ENCODE data around the gene P2RY8.
A peak's percentile ranks its signal among the peaks of the same experiment; 100 is the strongest.
"Not testable (repeated sequence)": the region's sequence is repeated elsewhere in the genome, so short reads cannot be mapped to it uniquely, and the experiment has no call there.

P2RY8 gene

GRCh38 chrX:1533058-1533457 is 3.9 kb downstream of the P2RY8 start:
- H3K4me1 Mint-ChIP-seq: peaks cover 8 to 29% of the 10 kb centered on the region in 2 donors
- H3K27ac Mint-ChIP-seq: no peak overlapping the region
- H3K9me3 Mint-ChIP-seq: no peaks in the 10 kb centered on the region
- DNase-seq (no peak), ATAC-seq (replicated peaks) (no peak)
- H3K4me3 Mint-ChIP-seq: no peak overlapping the region
- no peaks in the 10 kb centered on the region for H3K27me3 Mint-ChIP-seq
- peaks cover 15 to 16% of the 10 kb centered on the region in 2 donors for H3K36me3 Mint-ChIP-seq

- peaks cover 15 to 16% of the 10 kb centered on the region in 2 donors for H3K36me3 Mint-ChIP-seq
- peaks cover 4 to 14% of the 10 kb centered on the region in 2 donors for H3K4me1 Mint-ChIP-seq
- H3K4me3 Mint-ChIP-seq: no peak overlapping the region
- H3K27ac Mint-ChIP-seq: no peak overlapping the region
- H3K27me3 Mint-ChIP-seq: no peaks in the 10 kb centered on the region
- DNase-seq (no peak), ATAC-seq (replicated peaks) (no peak)
- H3K9me3 Mint-ChIP-seq: no peaks in the 10 kb centered on the region
Observed at GRCh38 chrX:1531096-1531890, 5.7 kb downstream of the P2RY8 start.

DNA sequence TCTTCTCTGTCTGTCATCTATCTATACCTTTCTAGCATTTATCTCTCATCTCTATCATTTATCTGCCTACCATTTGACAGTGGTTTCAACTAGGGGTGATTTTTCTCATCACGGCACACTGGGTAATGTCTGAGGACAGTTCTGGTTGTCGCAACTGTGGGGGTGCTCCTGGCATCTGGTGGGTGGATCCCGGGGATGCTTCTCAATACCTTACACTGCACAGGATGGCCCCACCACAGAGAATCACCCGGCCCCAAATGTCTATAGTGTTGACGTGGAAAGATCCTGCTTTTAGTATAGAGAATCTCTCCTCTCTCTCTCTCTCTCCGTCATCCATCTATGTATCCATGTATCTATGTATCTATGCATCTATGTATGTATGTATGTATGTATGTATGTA is 7.2 kb downstream of the P2RY8 start:
- no peaks in the 10 kb centered on the region for H3K9me3 Mint-ChIP-seq
- H3K4me1 Mint-ChIP-seq: peaks cover 4 to 7% of the 10 kb centered on the region in 2 donors
- DNase-seq: no peak
- H3K27me3 Mint-ChIP-seq: no peaks in the 10 kb centered on the region
- H3K4me3 Mint-ChIP-seq: no peak overlapping the region
- H3K36me3 Mint-ChIP-seq: peaks cover 7 to 8% of the 10 kb centered on the region in 2 donors
- ATAC-seq (replicated peaks): no peak
- no peak overlapping the region for H3K27ac Mint-ChIP-seq

GRCh38 chrX:1529328-1529727 is 7.7 kb downstream of the P2RY8 start:
- Mint-ChIP-seq H3K27me3 (no peaks in the 10 kb centered on the region), H3K4me3 (no peak overlapping the region), H3K9me3 (no peaks in the 10 kb centered on the region), H3K36me3 (peaks cover 7 to 8% of the 10 kb centered on the region in 2 donors), H3K27ac (no peak overlapping the region), H3K4me1 (peaks cover 4 to 7% of the 10 kb centered on the region in 2 donors)
- ATAC-seq (replicated peaks): no peak
- no peak for DNase-seq

GRCh38 chrX:1528884-1529203 is 8.1 kb downstream of the P2RY8 start:
- Mint-ChIP-seq H3K9me3 (no peaks in the 10 kb centered on the region), H3K27ac (no peak overlapping the region), H3K36me3 (peaks cover 7% of the 10 kb centered on the region in 2 donors), H3K27me3 (no peaks in the 10 kb centered on the region), H3K4me3 (no peak overlapping the region), H3K4me1 (peaks cover 3 to 7% of the 10 kb centered on the region in 2 donors)
- ATAC-seq (replicated peaks) (no peak), DNase-seq (no peak)

- H3K4me1 Mint-ChIP-seq: peaks cover 3 to 8% of the 10 kb centered on the region in 2 donors
- no peak overlapping the region for H3K27ac Mint-ChIP-seq
- no peaks in the 10 kb centered on the region for H3K27me3 Mint-ChIP-seq
- H3K36me3 Mint-ChIP-seq: peaks cover 7 to 8% of the 10 kb centered on the region in 2 donors
- ATAC-seq (replicated peaks) (peak; percentile 52 to 78), DNase-seq (no peak)
- no peaks in the 10 kb centered on the region for H3K9me3 Mint-ChIP-seq
- H3K4me3 Mint-ChIP-seq: no peak overlapping the region
Observed at GRCh38 chrX:1528186-1528883, 8.7 kb downstream of the P2RY8 start.

DNA sequence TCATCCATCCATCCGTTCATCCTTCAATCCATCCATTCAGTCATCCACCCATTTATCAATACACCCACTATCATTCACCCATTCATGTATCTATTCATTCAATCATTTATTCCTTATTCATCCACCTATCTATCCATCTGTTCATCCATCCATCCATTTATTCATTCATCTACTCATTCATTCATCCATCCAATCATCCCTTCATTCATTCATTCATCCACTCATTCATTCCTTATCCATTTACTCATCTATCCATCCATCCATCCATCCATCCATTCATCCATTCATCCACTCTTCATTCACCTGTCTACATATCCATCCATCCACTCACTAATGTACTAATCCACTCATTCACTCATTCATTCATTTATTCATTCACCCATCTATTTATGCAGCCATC is 9.5 kb downstream of the P2RY8 start:
- Mint-ChIP-seq H3K27ac (no peak overlapping the region), H3K4me3 (no peak overlapping the region), H3K4me1 (peaks cover 3 to 8% of the 10 kb centered on the region in 2 donors), H3K36me3 (peaks cover 1 to 5% of the 10 kb centered on the region in 2 donors), H3K9me3 (no peaks in the 10 kb centered on the region), H3K27me3 (no peaks in the 10 kb centered on the region)
- no peak for DNase-seq
- no peak for ATAC-seq (replicated peaks)

- no peak overlapping the region for H3K27ac Mint-ChIP-seq
- peaks cover 7 to 14% of the 10 kb centered on the region in 2 donors for H3K4me1 Mint-ChIP-seq
- no peaks in the 10 kb centered on the region for H3K9me3 Mint-ChIP-seq
- ATAC-seq (replicated peaks) (no peak), DNase-seq (no peak)
- no peaks in the 10 kb centered on the region for H3K27me3 Mint-ChIP-seq
- no peak overlapping the region for H3K4me3 Mint-ChIP-seq
- H3K36me3 Mint-ChIP-seq: peaks cover 3 to 8% of the 10 kb centered on the region in 2 donors
Observed at GRCh38 chrX:1526565-1526964, 10.4 kb downstream of the P2RY8 start.

GRCh38 chrX:1525583-1526355 is 11.2 kb downstream of the P2RY8 start:
- peaks cover 2 to 3% of the 10 kb centered on the region in 2 donors for H3K9me3 Mint-ChIP-seq
- H3K27ac Mint-ChIP-seq: no peak overlapping the region
- peaks cover 11 to 22% of the 10 kb centered on the region in 2 donors for H3K4me1 Mint-ChIP-seq
- ATAC-seq (replicated peaks) (no peak), DNase-seq (no peak)
- no peak overlapping the region for H3K4me3 Mint-ChIP-seq
- H3K36me3 Mint-ChIP-seq: peaks cover 8 to 14% of the 10 kb centered on the region in 2 donors
- no peaks in the 10 kb centered on the region for H3K27me3 Mint-ChIP-seq

DNA sequence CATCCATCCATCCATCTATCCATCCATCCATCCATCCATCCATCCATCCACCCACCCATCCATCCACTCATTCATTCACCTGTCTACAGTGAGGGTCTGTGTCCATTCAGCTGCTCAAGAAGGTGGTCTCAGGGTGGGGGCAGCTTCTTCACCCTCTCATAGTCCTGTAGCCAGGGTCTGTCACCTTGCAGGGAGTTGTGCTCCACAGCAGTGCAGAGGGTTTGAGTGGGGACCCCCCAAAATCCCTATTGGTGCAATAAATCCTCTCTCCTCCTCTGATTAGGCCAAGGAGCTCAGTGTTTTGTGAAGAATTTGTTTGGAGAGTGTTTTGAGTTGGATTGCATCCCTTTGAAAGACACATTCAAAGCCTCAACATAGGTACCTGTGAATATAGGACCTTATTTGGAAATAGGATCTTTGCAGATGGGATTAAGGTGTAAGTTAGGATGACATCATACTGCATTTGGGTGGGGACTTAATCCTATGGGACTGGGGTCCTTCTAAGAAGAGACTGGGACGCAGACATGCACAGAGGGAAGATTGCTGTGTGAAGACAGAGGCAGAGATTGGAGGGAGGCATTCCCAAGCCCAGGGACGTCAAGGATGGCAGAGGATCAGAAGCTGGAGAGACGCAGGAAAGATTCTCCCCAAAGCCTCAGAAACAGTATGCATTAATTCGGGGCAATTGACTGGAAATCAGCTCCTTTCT is 12.0 kb downstream of the P2RY8 start:
- Mint-ChIP-seq H3K4me3 (no peak overlapping the region), H3K36me3 (peaks cover 15 to 22% of the 10 kb centered on the region in 2 donors), H3K27me3 (no peaks in the 10 kb centered on the region), H3K4me1 (peaks cover 18 to 30% of the 10 kb centered on the region in 2 donors), H3K27ac (no peak overlapping the region), H3K9me3 (peaks cover 7 to 10% of the 10 kb centered on the region in 2 donors)
- DNase-seq (no peak), ATAC-seq (replicated peaks) (no peak)

- Mint-ChIP-seq H3K36me3 (peaks cover 32 to 40% of the 10 kb centered on the region in 2 donors), H3K9me3 (peaks cover 12 to 25% of the 10 kb centered on the region in 2 donors), H3K4me1 (peaks cover 35 to 49% of the 10 kb centered on the region in 2 donors), H3K27ac (peak overlapping the region; percentile 92)
- not testable (repeated sequence) for ATAC-seq (replicated peaks); H3K4me3 Mint-ChIP-seq; H3K27me3 Mint-ChIP-seq; DNase-seq
Observed at GRCh38 chrX:1522905-1523304, 14.1 kb downstream of the P2RY8 start.

DNA sequence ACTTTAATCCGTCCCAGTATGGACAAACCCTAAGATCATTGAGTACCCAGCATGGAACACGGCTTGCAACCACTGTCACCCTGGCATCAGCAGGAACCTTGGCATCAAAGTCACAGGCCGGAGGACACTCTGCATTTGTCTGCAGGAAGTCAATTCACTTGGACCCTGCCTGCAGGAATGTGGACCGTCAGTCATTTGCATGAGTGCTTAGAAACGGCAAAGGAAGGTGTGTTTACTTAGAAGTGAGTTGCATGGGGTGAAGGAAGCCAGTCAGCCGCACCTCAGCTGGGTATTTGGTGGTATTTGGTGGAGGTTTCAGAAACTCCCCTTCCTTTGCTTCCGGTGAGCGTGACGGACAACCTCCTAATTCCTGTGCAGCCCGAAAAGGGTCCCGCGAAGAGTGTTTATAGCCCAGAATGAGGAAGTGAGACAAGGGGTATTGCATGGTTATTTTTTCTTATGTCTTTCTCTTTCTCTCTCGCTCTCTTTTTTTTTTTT is 15.5 kb downstream of the P2RY8 start:
- peaks cover 34 to 53% of the 10 kb centered on the region in 2 donors for H3K36me3 Mint-ChIP-seq
- no peaks in the 10 kb centered on the region for H3K27me3 Mint-ChIP-seq
- peaks cover 48 to 63% of the 10 kb centered on the region in 2 donors for H3K4me1 Mint-ChIP-seq
- peak; percentile 85 to 89 for ATAC-seq (replicated peaks)
- H3K9me3 Mint-ChIP-seq: peaks cover 12 to 25% of the 10 kb centered on the region in 2 donors
- H3K27ac Mint-ChIP-seq: peak overlapping the region; percentile 99
- DNase-seq: peak; percentile 91
- H3K4me3 Mint-ChIP-seq: peak overlapping the region; percentile 82 to 90

GRCh38 chrX:1520350-1520749 is 16.6 kb downstream of the P2RY8 start:
- peaks cover 12 to 25% of the 10 kb centered on the region in 2 donors for H3K9me3 Mint-ChIP-seq
- peaks cover 37 to 58% of the 10 kb centered on the region in 2 donors for H3K36me3 Mint-ChIP-seq
- peak overlapping the region; percentile 22 to 45 for H3K4me3 Mint-ChIP-seq
- no peak for DNase-seq
- ATAC-seq (replicated peaks): no peak
- no peaks in the 10 kb centered on the region for H3K27me3 Mint-ChIP-seq
- H3K27ac Mint-ChIP-seq: peak overlapping the region; percentile 99
- H3K4me1 Mint-ChIP-seq: peaks cover 52 to 73% of the 10 kb centered on the region in 2 donors
